Smooth muscle cell (in vitro differentiated cells): ENCODE data around the gene GUCY1A2. TPM values are rescaled to one million over a fixed set of nuclear protein-coding genes. Genes with fewer than 3 reads are reported as not detected.

Experiments
- DNase-seq: peaks from one replicate; lab custom pipeline; 2025; ENCODE audit not compliant: unreplicated experiment; lab: John Stamatoyannopoulos, UW
- H2AFZ ChIP-seq: fragments of 200-600 bp; sonication (generic); 2 replicates; pipeline ENCODE4 v1.6.0; 2016; ENCODE audit warnings: antibody characterized with exemption, low read depth, mild to moderate bottlenecking
- H3F3A ChIP-seq: fragments of 200-600 bp; sonication (generic); 2 replicates; pipeline ENCODE4 v1.6.0; 2017; ENCODE audit warnings: antibody characterized with exemption, low read depth
- H3K27ac ChIP-seq: fragments of 200-600 bp; sonication (generic); 2 replicates; pipeline ENCODE4 v1.5.1; 2016; ENCODE audit warnings: low read depth, mild to moderate bottlenecking
- H3K27me3 ChIP-seq: fragments of 200-600 bp; sonication (generic); 2 replicates; pipeline ENCODE4 v1.6.1; 2016; ENCODE audit warnings: low read depth, mild to moderate bottlenecking
- H3K36me3 ChIP-seq: fragments of 200-600 bp; sonication (generic); 2 replicates; pipeline ENCODE4 v1.5.1; 2016; ENCODE audit warnings: low read depth
- H3K4me1 ChIP-seq: fragments of 200-600 bp; sonication (generic); 2 replicates; pipeline ENCODE4 v1.5.1; 2016; ENCODE audit warnings: low read depth
- H3K4me2 ChIP-seq: fragments of 200-600 bp; sonication (generic); 2 replicates; pipeline ENCODE4 v1.6.0; 2016; ENCODE audit warnings: mild to moderate bottlenecking
- H3K4me3 ChIP-seq: fragments of 200-600 bp; sonication (generic); 2 replicates; pipeline ENCODE4 v1.5.1; 2016; ENCODE audit warnings: mild to moderate bottlenecking
- H3K79me2 ChIP-seq: fragments of 200-600 bp; sonication (generic); 2 replicates; pipeline ENCODE4 v1.6.0; 2016; ENCODE audit warnings: low read depth, mild to moderate bottlenecking
- H3K9ac ChIP-seq: fragments of 200-600 bp; sonication (generic); 2 replicates; pipeline ENCODE4 v1.6.0; 2016; ENCODE audit warnings: low read depth
- H3K9me3 ChIP-seq: fragments of 200-600 bp; sonication (generic); replicated peaks from 2 replicates; pipeline ENCODE4 v1.5.1; 2016; ENCODE audit warnings: low read depth
- H4K20me1 ChIP-seq: fragments of 200-600 bp; sonication (generic); 2 replicates; pipeline ENCODE4 v1.6.0; 2016; ENCODE audit warnings: low read depth
- CTCF ChIP-seq: fragments of 200-600 bp; sonication (generic); IDR thresholded peaks from 2 replicates; pipeline ENCODE4 v1.5.1; 2017; ENCODE audit warnings: borderline replicate concordance, mild to moderate bottlenecking, antibody characterized with exemption; ENCODE audit not compliant: insufficient read depth, poor library complexity, severe bottlenecking
- WGBS: methylation state at CpG from one replicate; pipeline ENCODE4 v1.1.7; 2016; ENCODE audit warnings: low lambda C conversion rate; 5-methylcytosine and 5-hydroxymethylcytosine counted together
- polyA plus RNA-seq: library from polyadenylated mRNA; unstranded; fragments of >200 nt; fragmentation: Nextera tagmentation; extraction: Ambion mirVana; gene quantifications from 2 replicates; pipeline ENCODE4 v1.2.1, GENCODE V29; 2016
- total RNA-seq: library from RNA; depleted of rRNA; stranded (reverse); fragments of >200 nt; gene quantifications from 2 replicates; pipeline ENCODE4 v1.2.3, GENCODE V29; 2014

GUCY1A2 gene
- total and polyA plus RNA-seq, 2 experiments from 2014 or later: 0.08 to 1.1 TPM

GRCh38 chr11:106627694-106628093 lies 390.6 kb downstream of the GUCY1A2 start:
- Histone ChIP-seq H3K27me3 (no peaks in the 10 kb centered on the region), H3K9me3 (no peaks in the 10 kb centered on the region), H2AFZ (no peak overlapping the region), H4K20me1 (no peaks in the 10 kb centered on the region), H3K79me2 (no peaks in the 10 kb centered on the region), H3K4me2 (no peak overlapping the region), H3K36me3 (no peaks in the 10 kb centered on the region), H3K4me1 (no peaks in the 10 kb centered on the region), H3K9ac (no peak overlapping the region), H3K27ac (no peak overlapping the region), H3F3A (no peaks in the 10 kb centered on the region), H3K4me3 (no peak overlapping the region)
- 93% methylated on average over 6 of the region's 6 CpGs for WGBS
- no peak for DNase-seq
- TF ChIP-seq CTCF: no peak

- no peaks in the 10 kb centered on the region for H3K4me1 ChIP-seq
- no peak overlapping the region for H3K27ac ChIP-seq
- H3K9ac ChIP-seq: no peak overlapping the region
- H3K4me3 ChIP-seq: no peak overlapping the region
- no peak overlapping the region for H2AFZ ChIP-seq
- 64% methylated on average over 3 of the region's 3 CpGs for WGBS
- H3K4me2 ChIP-seq: no peak overlapping the region
- no peak for TF ChIP-seq CTCF
- no peaks in the 10 kb centered on the region for H4K20me1 ChIP-seq
- no peak for DNase-seq
- no peaks in the 10 kb centered on the region for H3K9me3 ChIP-seq
- H3K27me3 ChIP-seq: no peaks in the 10 kb centered on the region
- no peaks in the 10 kb centered on the region for H3F3A ChIP-seq
- no peaks in the 10 kb centered on the region for H3K36me3 ChIP-seq
- H3K79me2 ChIP-seq: no peaks in the 10 kb centered on the region
These were observed 392.7 kb downstream of the GUCY1A2 start for GRCh38 chr11:106625566-106625965.

GRCh38 chr11:106624377-106624776 lies 393.9 kb downstream of the GUCY1A2 start:
- Histone ChIP-seq H3K79me2 (no peaks in the 10 kb centered on the region), H4K20me1 (no peaks in the 10 kb centered on the region), H3K9me3 (no peaks in the 10 kb centered on the region), H3K27ac (no peak overlapping the region), H3K4me1 (no peaks in the 10 kb centered on the region), H2AFZ (no peak overlapping the region), H3K27me3 (no peaks in the 10 kb centered on the region), H3K9ac (no peak overlapping the region), H3K4me2 (no peak overlapping the region), H3K36me3 (no peaks in the 10 kb centered on the region), H3K4me3 (no peak overlapping the region), H3F3A (no peaks in the 10 kb centered on the region)
- 74% methylated on average over 3 of the region's 3 CpGs for WGBS
- no peak for TF ChIP-seq CTCF
- no peak for DNase-seq
